Stomach (tissue), 9 donors: ENCODE measurements around the gene TK2. TPM values are rescaled to one million over a fixed set of nuclear protein-coding genes. Genes with fewer than 3 reads are reported as not detected.

Experiments used
- DNase-seq, 2 donors: peaks; one replicate each; pipeline versions ENCODE4 v3.0.0 to v3.0.0-alpha.2; 2013 to 2019
- H3K27ac ChIP-seq, 5 donors: fragments of 200-600 bp in 4 of 5; sonication (generic) in 4 of 5; one replicate each; pipeline ENCODE4 v1.5.1; 2013 to 2019; ENCODE audit warnings: mild to moderate bottlenecking in 1 of 5, moderate library complexity in 1 of 5
- H3K27me3 ChIP-seq, 3 donors: fragments of 200-600 bp; sonication (generic); one replicate each; pipeline ENCODE4 v1.5.1; 2017 to 2019; ENCODE audit warnings: mixed run types in 1 of 3
- H3K36me3 ChIP-seq, 4 donors: fragments of 200-600 bp; sonication (generic); 1 replicate in 3 of 4; 2 replicates in 1 of 4; pipeline ENCODE4 v1.5.1; 2016 to 2019
- H3K4me1 ChIP-seq, 4 donors: fragments of 200-600 bp; sonication (generic); one replicate each; pipeline ENCODE4 v1.5.1; 2016 to 2019
- H3K4me3 ChIP-seq, 4 donors: fragments of 200-600 bp; sonication (generic) in 3 of 4; one replicate each; pipeline ENCODE4 v1.5.1; 2016 to 2019; ENCODE audit warnings: mild to moderate bottlenecking in 1 of 4
- H3K9me3 ChIP-seq, 4 donors: fragments of 200-600 bp; sonication (generic); one replicate each; pipeline ENCODE4 v1.5.1; 2016 to 2019
- CTCF ChIP-seq, 7 experiments: fragments of 450-650 bp in 4 of 7; fragments of 200-600 bp in 3 of 7; sonication (generic) in 3 of 7; IDR thresholded peaks; one replicate each; pipeline ENCODE4 v1.5.1; 2016 to 2019; ENCODE audit warnings: antibody characterized with exemption in 7 of 7, control low read depth in 2 of 7, mild to moderate bottlenecking in 1 of 7
- EP300 ChIP-seq: sonication (generic); formaldehyde crosslinking; IDR thresholded peaks from one replicate; pipeline ENCODE4 v1.6.1; 2017; ENCODE audit warnings: antibody characterized with exemption
- POLR2A ChIP-seq, 4 donors: fragments of 450-650 bp; IDR thresholded peaks; one replicate each; pipeline ENCODE4 v1.6.1; 2016; ENCODE audit warnings: antibody characterized with exemption in 4 of 4, control low read depth in 2 of 4, mild to moderate bottlenecking in 1 of 4, moderate library complexity in 1 of 4
- POLR2AphosphoS5 ChIP-seq, 3 donors: sonication (generic); formaldehyde crosslinking; IDR thresholded peaks; one replicate each; pipeline ENCODE4 v1.6.1; 2016; ENCODE audit warnings: antibody characterized with exemption in 3 of 3
- WGBS, 5 donors: extraction: QIAGEN DNeasy Blood & Tissue Kit in 3 of 5; methylation state at CpG; one replicate each; pipeline versions ENCODE4 v1.1.5 to v1.1.7; 2013 to 2018; 5-methylcytosine and 5-hydroxymethylcytosine counted together
- intact Hi-C: fragments of 100-400 bp; cut with DNase I; formaldehyde crosslinking; loops from one replicate; pipeline ENCODE4 v1.15.1; 2023; ENCODE audit warnings: low total_unique reads
- polyA plus RNA-seq, 3 donors: library from polyadenylated mRNA; stranded (reverse); fragments of 200-250 nt; gene quantifications; one replicate each; pipeline ENCODE4 v1.2.3, GENCODE V29; 2013
- small RNA-seq, 4 donors: library from RNA; depleted of rRNA; stranded (forward); fragments of <200 nt; gene quantifications; one replicate each; pipeline ENCODE3, GENCODE V24; 2016
- total RNA-seq, 5 donors: library from RNA; depleted of rRNA; stranded (reverse); fragments of >200 nt; gene quantifications; one replicate each; pipeline versions ENCODE4 v1.1.0 to v1.2.3, GENCODE V29; 2014 to 2016
- donor health status: healthy with polysubstance abuse.
- donor health status: Bipolar disorder and iron deficiency.
- donor health status: healthy.

TK2 gene
- total and polyA plus RNA-seq, 8 donors = 9.8 to 25.0 (median 14.9) TPM

- DNase-seq = no peak
- H3K9me3 ChIP-seq = no peaks in the 10 kb centered on the region
- no peak overlapping the region for H3K27ac ChIP-seq
- H3K4me3 ChIP-seq = no peak overlapping the region
- H3K27me3 ChIP-seq = peaks cover 0 to 60% (median 33%) of the 10 kb centered on the region in 3 donors
- 22 to 46% (median 35%) methylated on average over 4 to 5 of the region's 5 CpGs for WGBS, 5 donors
- H3K4me1 ChIP-seq = no peaks in the 10 kb centered on the region
- intact Hi-C loops = no loop called here
- H3K36me3 ChIP-seq = no peaks in the 10 kb centered on the region
- TF ChIP-seq POLR2A (IDR thresholded peaks at IDR 0.05) = no peak
- TF ChIP-seq EP300 = no peak
- TF ChIP-seq POLR2AphosphoS5 (IDR thresholded peaks at IDR 0.05) = no peak
- no peak for TF ChIP-seq CTCF (IDR thresholded peaks at IDR 0.05)
Observed at GRCh38 chr16:66459878-66460277, 90.0 kb downstream of the TK2 start.

GRCh38 chr16:66458853-66459252 lies 91.1 kb downstream of the TK2 start:
- 69 to 76% (median 74%) methylated on average over 7 of the region's 7 CpGs for WGBS, 5 donors
- Histone ChIP-seq H3K36me3 (no peaks in the 10 kb centered on the region), H3K4me1 (no peaks in the 10 kb centered on the region), H3K27me3 (peaks cover 0 to 56% (median 33%) of the 10 kb centered on the region in 3 donors), H3K4me3 (no peak overlapping the region), H3K27ac (no peak overlapping the region), H3K9me3 (no peaks in the 10 kb centered on the region)
- no peak for TF ChIP-seq POLR2AphosphoS5 (IDR thresholded peaks at IDR 0.05)
- no peak for TF ChIP-seq CTCF (IDR thresholded peaks at IDR 0.05)
- TF ChIP-seq EP300 = no peak
- TF ChIP-seq POLR2A (IDR thresholded peaks at IDR 0.05) = no peak
- no peak for DNase-seq
- intact Hi-C loops = no loop called here

- TF ChIP-seq CTCF (IDR thresholded peaks at IDR 0.05) = no peak
- no peak for TF ChIP-seq POLR2AphosphoS5 (IDR thresholded peaks at IDR 0.05)
- TF ChIP-seq POLR2A (IDR thresholded peaks at IDR 0.05) = no peak
- TF ChIP-seq EP300 = no peak
- no peaks in the 10 kb centered on the region for H3K9me3 ChIP-seq
- intact Hi-C loops = no loop called here
Observed at GRCh38 chr16:66458292-66458691, 91.6 kb downstream of the TK2 start.

More at GRCh38 chr16:66458292-66458691, 91.6 kb downstream of the TK2 start:
- DNase-seq = no peak
- Histone ChIP-seq H3K4me1 (no peaks in the 10 kb centered on the region), H3K27me3 (peaks cover 0 to 56% (median 33%) of the 10 kb centered on the region in 3 donors), H3K4me3 (no peak overlapping the region), H3K27ac (no peak overlapping the region), H3K36me3 (no peaks in the 10 kb centered on the region)
- 74 to 94% (median 85%) methylated on average over 4 to 5 of the region's 5 CpGs for WGBS, 5 donors

Small RNA genes lying within 50 kb of the gene (small RNA-seq; reads per million reads assigned to genes)
- 0 reads per million in 4 donors for gene CKLF-CMTM1

Other genes with a start within 250 kb of the TK2 start
- 10 to 100 TPM in 4 of 5 donors, 1 to 10 TPM in 1; 9.0 to 46.9 (median 26.3) TPM for gene CDH5, start 183.4 kb downstream of the TK2 start, total RNA-seq
- gene CDH5, start 183.4 kb downstream of the TK2 start, polyA plus RNA-seq = 1 to 10 TPM; 2.4 to 6.0 (median 4.0) TPM
- under 1 TPM in 1 of 5 donors, not detected in 4; 0.55 TPM for gene BEAN1, start 122.8 kb downstream of the TK2 start, total RNA-seq
- 1 to 10 TPM in 1 of 3 donors, under 1 TPM in 1, not detected in 1; 0.40 to 3.7 TPM for gene BEAN1, start 122.8 kb downstream of the TK2 start, polyA plus RNA-seq
- 10 to 100 TPM in 3 of 5 donors, 1 to 10 TPM in 1, not detected in 1; 4.1 to 35.7 (median 18.4) TPM for gene CKLF, start 2.5 kb upstream of the TK2 start, total RNA-seq
- gene CKLF, start 2.5 kb upstream of the TK2 start, polyA plus RNA-seq = 10 to 100 TPM; 21.8 to 35.1 (median 30.5) TPM
- not detected for gene CMTM1, start 16.3 kb upstream of the TK2 start, total RNA-seq
- gene CMTM1, start 16.3 kb upstream of the TK2 start, polyA plus RNA-seq = under 1 TPM in 1 of 3 donors, not detected in 2; 0.28 TPM
- not detected for gene CMTM2, start 29.3 kb upstream of the TK2 start, total RNA-seq
- gene CMTM2, start 29.3 kb upstream of the TK2 start, polyA plus RNA-seq = under 1 TPM in 2 of 3 donors, not detected in 1; 0.48 to 0.50 TPM
- gene CMTM3, start 54.6 kb upstream of the TK2 start, total RNA-seq = 10 to 100 TPM in 1 of 5 donors, 1 to 10 TPM in 1, under 1 TPM in 1, not detected in 2; 0.87 to 10.3 (median 6.5) TPM
- 10 to 100 TPM in 2 of 3 donors, 1 to 10 TPM in 1; 6.7 to 12.2 (median 11.9) TPM for gene CMTM3, start 54.6 kb upstream of the TK2 start, polyA plus RNA-seq
- 100 to 1,000 TPM in 3 of 5 donors, 10 to 100 TPM in 2; 10.5 to 244 (median 127) TPM for gene CMTM4, start 146.6 kb upstream of the TK2 start, total RNA-seq
- 10 to 100 TPM; 15.1 to 38.2 (median 24.1) TPM for gene CMTM4, start 146.6 kb upstream of the TK2 start, polyA plus RNA-seq
- gene DYNC1LI2, start 201.5 kb upstream of the TK2 start, total RNA-seq = 100 to 1,000 TPM in 4 of 5 donors, 10 to 100 TPM in 1; 53.1 to 264 (median 211) TPM
- gene DYNC1LI2, start 201.5 kb upstream of the TK2 start, polyA plus RNA-seq = 10 to 100 TPM; 34.5 to 67.4 (median 51.6) TPM